ENCODE results near the gene PARVA. TPM values are rescaled to one million over a fixed set of nuclear protein-coding genes. Genes with fewer than 3 reads are reported as not detected.

The PARVA gene
- total RNA-seq, 1 experiment from 2014 or later: 18.1 TPM

- no peaks in the 10 kb centered on the region for H3K9me3 Mint-ChIP-seq
- Histone ChIP-seq H3K4me1 (ENCODE audit: insufficient read depth, low read length) (no peaks in the 10 kb centered on the region), H3K4ac (ENCODE audit: low read depth, low read length) (no peak overlapping the region), H3K27ac (ENCODE audit: insufficient read length, low read depth, low read length) (no peak overlapping the region), H2BK15ac (ENCODE audit: low read depth, low read length) (no peak overlapping the region), H2AFZ (ENCODE audit: low read length) (no peak overlapping the region), H4K5ac (ENCODE audit: insufficient read length, low read depth, low read length) (no peak overlapping the region), H3K56ac (ENCODE audit: insufficient read length, low read depth, low read length) (no peak overlapping the region), H3K14ac (ENCODE audit: insufficient read depth, low read length) (no peak overlapping the region), H4K91ac (ENCODE audit: insufficient read length, low read depth, low read length) (no peak overlapping the region), H2BK120ac (ENCODE audit: low read depth, low read length, poor library complexity, severe bottlenecking) (no peak overlapping the region), H3K79me1 (ENCODE audit: insufficient read depth, low read depth, low read length, poor library complexity, severe bottlenecking) (no peaks in the 10 kb centered on the region), H2AK5ac (ENCODE audit: insufficient read length, low read length) (no peak overlapping the region), H4K8ac (replicated peaks; ENCODE audit: insufficient read length, low read depth, low read length) (no peak overlapping the region), H2BK5ac (ENCODE audit: insufficient read length, low read length) (no peak overlapping the region), H3T11ph (ENCODE audit: low read length) (no peak overlapping the region), H3K27me3 (ENCODE audit: insufficient read depth, low read length) (no peaks in the 10 kb centered on the region), H3K79me2 (ENCODE audit: insufficient read depth, low read length) (no peaks in the 10 kb centered on the region), H4K20me1 (ENCODE audit: control insufficient read depth, insufficient read depth, insufficient read length) (no peaks in the 10 kb centered on the region), H2BK12ac (ENCODE audit: insufficient read length, low read depth, low read length) (no peak overlapping the region), H3K9me3 (ENCODE audit: control insufficient read depth, low read depth, low read length) (no peaks in the 10 kb centered on the region), H2BK20ac (ENCODE audit: low read depth, low read length, poor library complexity, severe bottlenecking) (no peak overlapping the region), H3K23ac (ENCODE audit: insufficient read length, low read depth, low read length) (no peak overlapping the region), H3K9ac (ENCODE audit: extremely low read depth, insufficient read length, low read length) (no peak overlapping the region), H3K4me2 (ENCODE audit: insufficient read depth, insufficient read length, low read length) (no peak overlapping the region), H3K18ac (ENCODE audit: insufficient read length, low read depth, low read length) (no peak overlapping the region), H3K23me2 (ENCODE audit: insufficient read length, low read depth, low read length, poor library complexity, severe bottlenecking) (no peaks in the 10 kb centered on the region)
- no peak for TF ChIP-seq CTCF (conservative IDR thresholded peaks at IDR 0.05)
- H3K4me3 Mint-ChIP-seq: no peak overlapping the region
- no CpG with 5 or more reads among the region's 14 CpGs for WGBS (ENCODE audit: extremely low coverage, insufficient read length, low lambda C conversion rate)
- peaks cover 9% of the 10 kb centered on the region for H3K27me3 Mint-ChIP-seq (ENCODE audit: low read depth)
- no peak overlapping the region for H3K27ac Mint-ChIP-seq
- no peaks in the 10 kb centered on the region for H3K4me1 Mint-ChIP-seq
- H3K36me3 Mint-ChIP-seq (ENCODE audit: insufficient read depth in 1 of 3, low read depth in 3 of 3): no peaks in the 10 kb centered on the region; a peak in 2 of 7 replicates
- no peak for DNase-seq
Measured at GRCh38 chr11:12532580-12532979, 155.2 kb downstream of the PARVA start.
